OCI-LY1 (cell line): ENCODE measurements around the gene AQR.

Source experiments
- H2AFZ ChIP-seq: fragments of 200-600 bp; sonication (generic), shearing (Covaris generic); 2 replicates; pipeline ENCODE4 v1.6.0; 2014; ENCODE audit warnings: antibody characterized with exemption, mild to moderate bottlenecking, low read length
- H3F3A ChIP-seq: fragments of 200-600 bp; sonication (generic), shearing (Covaris generic); 2 replicates; pipeline ENCODE4 v1.6.0; 2014; ENCODE audit warnings: mild to moderate bottlenecking, antibody characterized with exemption, low read length, moderate library complexity; ENCODE audit not compliant: insufficient read depth
- H3K27ac ChIP-seq: fragments of 200-600 bp; sonication (generic); 2 replicates; pipeline ENCODE4 v1.5.1; 2014; ENCODE audit warnings: low read length, mixed run types, mild to moderate bottlenecking, low read depth; ENCODE audit not compliant: poor library complexity, severe bottlenecking
- H3K27me3 ChIP-seq: fragments of 200-600 bp; sonication (generic); 2 replicates; pipeline ENCODE4 v1.6.0; 2014; ENCODE audit warnings: antibody characterized with exemption, mild to moderate bottlenecking, low read length, moderate library complexity; ENCODE audit not compliant: insufficient read depth
- H3K36me3 ChIP-seq: fragments of 200-600 bp; sonication (generic); 2 replicates; pipeline ENCODE4 v1.6.1; 2014; ENCODE audit warnings: mild to moderate bottlenecking, antibody characterized with exemption, low read length, moderate library complexity, mixed read lengths; ENCODE audit not compliant: insufficient read depth
- H3K4me1 ChIP-seq: fragments of 200-600 bp; sonication (generic); 2 replicates; pipeline ENCODE4 v1.5.1; 2014; ENCODE audit warnings: mild to moderate bottlenecking, low read length, moderate library complexity; ENCODE audit not compliant: insufficient read depth, severe bottlenecking
- H3K4me2 ChIP-seq: fragments of 200-600 bp; sonication (generic), shearing (Covaris generic); 2 replicates; pipeline ENCODE4 v1.6.1; 2014; ENCODE audit warnings: low read length
- H3K4me3 ChIP-seq: fragments of 200-600 bp; sonication (generic); 2 replicates; pipeline ENCODE4 v1.5.1; 2014; ENCODE audit warnings: low read length, low read depth, mild to moderate bottlenecking, mixed read lengths; ENCODE audit not compliant: poor library complexity, severe bottlenecking
- H3K79me2 ChIP-seq: fragments of 200-600 bp; shearing (Covaris generic); 2 replicates; pipeline ENCODE4 v1.6.1; 2016; ENCODE audit warnings: mixed run types, low read length, mixed read lengths; ENCODE audit not compliant: insufficient read depth
- H3K9ac ChIP-seq: fragments of 200-600 bp; sonication (generic), shearing (Covaris generic); 2 replicates; pipeline ENCODE4 v1.6.1; 2014; ENCODE audit warnings: mild to moderate bottlenecking, low read length, mixed read lengths
- H3K9me2 ChIP-seq: fragments of 200-600 bp; sonication (generic), shearing (Covaris generic); 2 replicates; pipeline ENCODE4 v1.6.1; 2014; ENCODE audit warnings: low read depth, mild to moderate bottlenecking, low read length, mixed read lengths
- H3K9me3 ChIP-seq: fragments of 200-600 bp; shearing (Covaris generic); 2 replicates; pipeline ENCODE4 v1.6.1; 2014; ENCODE audit warnings: low read length, mixed read lengths
- H4K20me1 ChIP-seq: fragments of 200-600 bp; sonication (generic), shearing (Covaris generic); 2 replicates; pipeline ENCODE4 v1.6.0; 2016; ENCODE audit warnings: mild to moderate bottlenecking, low read length; ENCODE audit not compliant: insufficient read depth
- EZH2 ChIP-seq: fragments of 200-600 bp; sonication (generic), shearing (Covaris generic); IDR thresholded peaks from 2 replicates; pipeline ENCODE4 v1.8.0; 2017; ENCODE audit warnings: borderline replicate concordance, mixed run types, mild to moderate bottlenecking, antibody characterized with exemption, low read length, moderate library complexity, mixed read lengths
- TF ChIP-seq, protein P1 (sequence below): fragments of 200-600 bp; sonication (generic), shearing (Covaris generic); IDR thresholded peaks from 2 replicates; pipeline ENCODE4 v1.5.1; 2017; ENCODE audit warnings: mild to moderate bottlenecking, antibody characterized with exemption, low read length, moderate library complexity, mixed read lengths

AQR gene

GRCh38 chr15:34969340-34970097, at the start of gene AQR:
Gene AQR, minus strand, starts transcription at chr15:34969742. Its CDS starts 129 bp downstream, at chr15:34969613.
- Histone ChIP-seq H3K27ac (no peak within 1 kb of the TSS), H3K4me1 (peaks cover 14% of the 10 kb centered on the region), H3K79me2 (peaks cover 30% of the 10 kb centered on the region), H4K20me1 (no peaks in the 10 kb centered on the region), H2AFZ (no peak within 1 kb of the TSS), H3K36me3 (0 out of 2 replicates have a peak, but pooled peaks cover 1% of the 10 kb centered on the region), H3F3A (no peaks in the 10 kb centered on the region), H3K9ac (peak within 1 kb of the TSS; percentile 87), H3K9me2 (no peaks in the 10 kb centered on the region), H3K27me3 (no peaks in the 10 kb centered on the region), H3K4me2 (peak within 1 kb of the TSS; percentile 98), H3K9me3 (no peaks in the 10 kb centered on the region), H3K4me3 (peak within 1 kb of the TSS; percentile 80)
- TF ChIP-seq, protein P1, sequence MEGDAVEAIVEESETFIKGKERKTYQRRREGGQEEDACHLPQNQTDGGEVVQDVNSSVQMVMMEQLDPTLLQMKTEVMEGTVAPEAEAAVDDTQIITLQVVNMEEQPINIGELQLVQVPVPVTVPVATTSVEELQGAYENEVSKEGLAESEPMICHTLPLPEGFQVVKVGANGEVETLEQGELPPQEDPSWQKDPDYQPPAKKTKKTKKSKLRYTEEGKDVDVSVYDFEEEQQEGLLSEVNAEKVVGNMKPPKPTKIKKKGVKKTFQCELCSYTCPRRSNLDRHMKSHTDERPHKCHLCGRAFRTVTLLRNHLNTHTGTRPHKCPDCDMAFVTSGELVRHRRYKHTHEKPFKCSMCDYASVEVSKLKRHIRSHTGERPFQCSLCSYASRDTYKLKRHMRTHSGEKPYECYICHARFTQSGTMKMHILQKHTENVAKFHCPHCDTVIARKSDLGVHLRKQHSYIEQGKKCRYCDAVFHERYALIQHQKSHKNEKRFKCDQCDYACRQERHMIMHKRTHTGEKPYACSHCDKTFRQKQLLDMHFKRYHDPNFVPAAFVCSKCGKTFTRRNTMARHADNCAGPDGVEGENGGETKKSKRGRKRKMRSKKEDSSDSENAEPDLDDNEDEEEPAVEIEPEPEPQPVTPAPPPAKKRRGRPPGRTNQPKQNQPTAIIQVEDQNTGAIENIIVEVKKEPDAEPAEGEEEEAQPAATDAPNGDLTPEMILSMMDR = peak; percentile 83
- no peak for TF ChIP-seq EZH2

DNA sequence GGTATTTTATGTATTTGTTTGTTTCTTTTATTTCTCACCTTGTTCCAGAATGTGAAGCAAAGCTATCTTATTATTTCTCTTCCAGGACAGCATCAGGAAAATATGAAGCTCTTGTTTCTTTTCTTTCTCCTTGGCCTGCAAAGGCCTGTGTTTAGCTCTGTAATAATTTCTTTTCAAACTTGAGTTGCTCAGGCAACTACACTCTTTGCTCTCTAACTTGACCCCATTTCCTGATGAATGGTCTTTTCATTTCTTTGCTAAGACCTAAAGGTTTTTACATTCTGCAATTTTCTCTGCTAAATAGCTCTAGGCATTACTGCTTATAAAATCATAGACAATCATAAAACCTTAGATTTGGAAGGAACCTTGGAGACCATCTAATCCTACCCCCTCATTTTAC, 44.7 kb upstream of the AQR start:
- no peak overlapping the region for H3K27ac ChIP-seq
- H3K79me2 ChIP-seq = no peaks in the 10 kb centered on the region
- no peak overlapping the region for H2AFZ ChIP-seq
- no peaks in the 10 kb centered on the region for H3F3A ChIP-seq
- no peaks in the 10 kb centered on the region for H4K20me1 ChIP-seq
- H3K27me3 ChIP-seq = no peaks in the 10 kb centered on the region
- no peaks in the 10 kb centered on the region for H3K36me3 ChIP-seq
- H3K4me2 ChIP-seq = no peak overlapping the region
- H3K4me1 ChIP-seq = no peaks in the 10 kb centered on the region
- H3K9ac ChIP-seq = no peak overlapping the region
- no peaks in the 10 kb centered on the region for H3K9me2 ChIP-seq
- no peaks in the 10 kb centered on the region for H3K9me3 ChIP-seq
- TF ChIP-seq, protein P1 = no peak
- TF ChIP-seq EZH2 = no peak
- no peak overlapping the region for H3K4me3 ChIP-seq

DNA sequence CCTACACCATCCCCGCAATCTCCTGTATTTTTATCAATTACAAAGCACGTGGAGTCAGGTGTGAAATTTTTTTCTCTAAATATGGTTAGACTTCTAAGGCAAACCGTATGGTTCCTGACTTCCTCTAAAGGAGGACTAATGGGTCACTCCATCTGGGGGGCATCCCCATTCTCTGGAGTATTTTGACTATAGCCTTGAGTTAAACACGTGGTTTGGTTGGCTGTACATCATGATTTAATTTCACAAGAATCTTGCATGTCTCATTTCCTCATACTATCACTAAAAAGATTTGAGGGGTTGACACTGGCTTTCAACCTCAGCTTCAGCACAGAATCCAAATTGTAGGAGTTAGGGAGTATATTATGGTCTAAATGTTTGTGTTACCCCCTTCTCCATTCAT, 43.8 kb upstream of the AQR start:
- no peaks in the 10 kb centered on the region for H3K4me1 ChIP-seq
- no peaks in the 10 kb centered on the region for H3K79me2 ChIP-seq
- no peaks in the 10 kb centered on the region for H3K9me2 ChIP-seq
- H3K27me3 ChIP-seq = no peaks in the 10 kb centered on the region
- no peaks in the 10 kb centered on the region for H3F3A ChIP-seq
- H3K27ac ChIP-seq = no peak overlapping the region
- no peaks in the 10 kb centered on the region for H3K36me3 ChIP-seq
- H4K20me1 ChIP-seq = no peaks in the 10 kb centered on the region
- no peaks in the 10 kb centered on the region for H3K9me3 ChIP-seq
- no peak for TF ChIP-seq EZH2
- TF ChIP-seq, protein P1 = no peak
- no peak overlapping the region for H3K4me3 ChIP-seq
- no peak overlapping the region for H2AFZ ChIP-seq
- no peak overlapping the region for H3K9ac ChIP-seq
- H3K4me2 ChIP-seq = no peak overlapping the region
